Stomach smooth muscle (tissue), 2 donors: ENCODE data around the gene CBFB.

Source experiments
- H3K27ac ChIP-seq: one replicate; pipeline ENCODE4 v1.7.0; 2013; ENCODE audit warnings: mild to moderate bottlenecking, low read length, inconsistent platforms
- H3K27me3 ChIP-seq, 2 donors: one replicate each; pipeline ENCODE4 v1.7.0; 2013; ENCODE audit warnings: low read length in 2 of 2; ENCODE audit not compliant: insufficient read depth in 2 of 2, control insufficient read depth in 1 of 2
- H3K36me3 ChIP-seq, 2 donors: one replicate each; pipeline ENCODE4 v1.7.0; 2013; ENCODE audit warnings: low read length in 2 of 2; ENCODE audit not compliant: control insufficient read depth in 2 of 2, insufficient read depth in 2 of 2
- H3K4me1 ChIP-seq: one replicate; pipeline ENCODE4 v1.7.0; 2013; ENCODE audit warnings: low read length; ENCODE audit not compliant: control insufficient read depth, insufficient read depth
- H3K4me3 ChIP-seq, 2 donors: one replicate each; pipeline ENCODE4 v1.7.0; 2013; ENCODE audit warnings: low read length in 2 of 2
- H3K9ac ChIP-seq, 2 donors: one replicate each; pipeline ENCODE4 v1.7.0; 2013; ENCODE audit warnings: low read length in 2 of 2, mild to moderate bottlenecking in 1 of 2
- H3K9me3 ChIP-seq, 2 donors: one replicate each; pipeline ENCODE4 v1.7.0; 2013; ENCODE audit warnings: low read length in 2 of 2; ENCODE audit not compliant: control insufficient read depth in 2 of 2
- donor health status: healthy.
- donor health status: Pancreatic carcinoma.

Gene CBFB

GRCh38 chr16:67082100-67082499, 53.2 kb downstream of the CBFB start:
- no peaks in the 10 kb centered on the region for H3K4me1 ChIP-seq
- H3K36me3 ChIP-seq, result peaks cover 0 to 3% of the 10 kb centered on the region in 2 donors
- H3K27ac ChIP-seq, result no peak overlapping the region
- no peaks in the 10 kb centered on the region for H3K27me3 ChIP-seq
- H3K9me3 ChIP-seq, result no peaks in the 10 kb centered on the region
- H3K9ac ChIP-seq, result no peak overlapping the region
- H3K4me3 ChIP-seq, result no peak overlapping the region

GRCh38 chr16:67082891-67083290, 53.9 kb downstream of the CBFB start:
- no peaks in the 10 kb centered on the region for H3K27me3 ChIP-seq
- H3K27ac ChIP-seq, result no peak overlapping the region
- H3K36me3 ChIP-seq, result peaks cover 0 to 3% of the 10 kb centered on the region in 2 donors
- H3K4me1 ChIP-seq, result no peaks in the 10 kb centered on the region
- no peaks in the 10 kb centered on the region for H3K9me3 ChIP-seq
- H3K9ac ChIP-seq, result no peak overlapping the region
- no peak overlapping the region for H3K4me3 ChIP-seq

GRCh38 chr16:67084345-67085028, 55.5 kb downstream of the CBFB start:
- H3K27ac ChIP-seq, result no peak overlapping the region
- no peaks in the 10 kb centered on the region for H3K27me3 ChIP-seq
- no peak overlapping the region for H3K4me3 ChIP-seq
- no peaks in the 10 kb centered on the region for H3K9me3 ChIP-seq
- no peak overlapping the region for H3K9ac ChIP-seq
- H3K4me1 ChIP-seq, result no peaks in the 10 kb centered on the region
- H3K36me3 ChIP-seq, result peaks cover 0 to 3% of the 10 kb centered on the region in 2 donors

GRCh38 chr16:67086822-67087221, 57.9 kb downstream of the CBFB start:
- Histone ChIP-seq H3K27me3 (no peaks in the 10 kb centered on the region), H3K27ac (no peak overlapping the region), H3K9me3 (no peaks in the 10 kb centered on the region), H3K9ac (peak overlapping the region in 1 of 2 donors; percentile 21), H3K4me1 (no peaks in the 10 kb centered on the region), H3K36me3 (peaks cover 0 to 3% of the 10 kb centered on the region in 2 donors), H3K4me3 (no peak overlapping the region)

GRCh38 chr16:67087291-67087690, 58.3 kb downstream of the CBFB start:
- no peak overlapping the region for H3K9ac ChIP-seq
- no peaks in the 10 kb centered on the region for H3K4me1 ChIP-seq
- H3K27me3 ChIP-seq, result no peaks in the 10 kb centered on the region
- peaks cover 0 to 7% of the 10 kb centered on the region in 2 donors for H3K36me3 ChIP-seq
- H3K9me3 ChIP-seq, result no peaks in the 10 kb centered on the region
- no peak overlapping the region for H3K4me3 ChIP-seq
- H3K27ac ChIP-seq, result no peak overlapping the region

GRCh38 chr16:67087803-67088202, 58.9 kb downstream of the CBFB start:
- H3K9me3 ChIP-seq, result no peaks in the 10 kb centered on the region
- H3K36me3 ChIP-seq, result peaks cover 0 to 7% of the 10 kb centered on the region in 2 donors
- H3K27ac ChIP-seq, result no peak overlapping the region
- H3K9ac ChIP-seq, result no peak overlapping the region
- no peaks in the 10 kb centered on the region for H3K4me1 ChIP-seq
- no peaks in the 10 kb centered on the region for H3K27me3 ChIP-seq
- no peak overlapping the region for H3K4me3 ChIP-seq

- no peaks in the 10 kb centered on the region for H3K27me3 ChIP-seq
- no peaks in the 10 kb centered on the region for H3K9me3 ChIP-seq
- H3K4me1 ChIP-seq, result no peaks in the 10 kb centered on the region
- H3K36me3 ChIP-seq, result peaks cover 0 to 7% of the 10 kb centered on the region in 2 donors
- no peak overlapping the region for H3K27ac ChIP-seq
- H3K4me3 ChIP-seq, result no peak overlapping the region
- H3K9ac ChIP-seq, result no peak overlapping the region
Measured at GRCh38 chr16:67088551-67088950, 59.6 kb downstream of the CBFB start.

- Histone ChIP-seq H3K9me3 (no peaks in the 10 kb centered on the region), H3K27me3 (no peaks in the 10 kb centered on the region), H3K4me1 (no peaks in the 10 kb centered on the region), H3K36me3 (peaks cover 0 to 7% of the 10 kb centered on the region in 2 donors), H3K27ac (no peak overlapping the region), H3K9ac (no peak overlapping the region), H3K4me3 (no peak overlapping the region)
Measured at GRCh38 chr16:67089101-67089500, 60.2 kb downstream of the CBFB start.

GRCh38 chr16:67091906-67092566, 63.1 kb downstream of the CBFB start:
- H3K27ac ChIP-seq, result no peak overlapping the region
- H3K36me3 ChIP-seq, result peaks cover 0 to 4% of the 10 kb centered on the region in 2 donors
- H3K4me3 ChIP-seq, result no peak overlapping the region
- no peaks in the 10 kb centered on the region for H3K27me3 ChIP-seq
- H3K9ac ChIP-seq, result no peak overlapping the region
- no peaks in the 10 kb centered on the region for H3K9me3 ChIP-seq
- no peaks in the 10 kb centered on the region for H3K4me1 ChIP-seq

- no peaks in the 10 kb centered on the region for H3K9me3 ChIP-seq
- no peaks in the 10 kb centered on the region for H3K4me1 ChIP-seq
- no peaks in the 10 kb centered on the region for H3K27me3 ChIP-seq
- H3K9ac ChIP-seq, result no peak overlapping the region
- H3K4me3 ChIP-seq, result no peak overlapping the region
- H3K36me3 ChIP-seq, result peaks cover 0 to 4% of the 10 kb centered on the region in 2 donors
- no peak overlapping the region for H3K27ac ChIP-seq
Measured at GRCh38 chr16:67093098-67093726, 64.3 kb downstream of the CBFB start.

- Histone ChIP-seq H3K9me3 (no peaks in the 10 kb centered on the region), H3K27me3 (no peaks in the 10 kb centered on the region), H3K36me3 (peaks cover 3% of the 10 kb centered on the region in 2 donors), H3K9ac (no peak overlapping the region), H3K27ac (no peak overlapping the region), H3K4me3 (no peak overlapping the region), H3K4me1 (no peaks in the 10 kb centered on the region)
Measured at GRCh38 chr16:67098599-67098998, 69.7 kb downstream of the CBFB start.
